Activated CD8-positive, alpha-beta T cell treated with anti-CD3 and anti-CD28 coated beads for 36 hours (primary cell): ENCODE data around the gene PCNX3. TPM values are rescaled to one million over a fixed set of nuclear protein-coding genes. Genes with fewer than 3 reads are reported as not detected.
A peak's percentile ranks its signal among the peaks of the same experiment; 100 is the strongest.

ENCODE experiments used
- ATAC-seq: fragments of 200-7000 bp; cut with Tn5 transposase; one replicate; pipeline ENCODE4 v1.10.0; 2021; ENCODE audit warnings: mild to moderate bottlenecking, moderate library complexity
- CTCF ChIA-PET: fragments of 350-600 bp; sonication (Branson Sonifier 250); formaldehyde crosslinking; loops from one replicate; lab custom pipeline; 2021; ENCODE audit warnings: antibody characterized with exemption; lab: Charles Lee
- POLR2A ChIA-PET: fragments of 350-600 bp; sonication (Branson Sonifier 250); formaldehyde crosslinking; loops from one replicate; lab custom pipeline; 2021; ENCODE audit warnings: antibody characterized with exemption; lab: Charles Lee
- DNase-seq: peaks from one replicate; pipeline ENCODE4 v3.0.0-alpha.2; 2020
- H3K27ac Mint-ChIP-seq: one replicate; pipeline ENCODE4 v1.8.0; 2021; ENCODE audit warnings: mild to moderate bottlenecking, mixed read lengths
- H3K27me3 Mint-ChIP-seq: one replicate; pipeline ENCODE4 v1.8.0; 2021; ENCODE audit warnings: mixed read lengths
- H3K36me3 Mint-ChIP-seq: one replicate; pipeline ENCODE4 v1.8.0; 2021; ENCODE audit warnings: low read depth, mixed read lengths
- H3K4me1 Mint-ChIP-seq: one replicate; pipeline ENCODE4 v1.8.0; 2021; ENCODE audit warnings: low read depth, mixed read lengths
- H3K4me3 Mint-ChIP-seq: one replicate; pipeline ENCODE4 v1.8.0; 2021; ENCODE audit warnings: mild to moderate bottlenecking, moderate library complexity, mixed read lengths
- H3K9me3 Mint-ChIP-seq: one replicate; pipeline ENCODE4 v1.8.0; 2021; ENCODE audit warnings: mixed read lengths
- intact Hi-C: fragments of 100-400 bp; cut with micrococcal nuclease; formaldehyde crosslinking; loops from one replicate; pipeline ENCODE4 v1.10.0; 2022
- total RNA-seq, 2 experiments: library from RNA; stranded (reverse); gene quantifications; one replicate each; pipeline ENCODE4 v1.2.3, GENCODE V29; 2021
- TF ChIP-seq, protein P1 (sequence below): fragments of 200-600 bp; IDR thresholded peaks from one replicate; pipeline ENCODE4 v1.8.0; 2022; ENCODE audit warnings: antibody characterized with exemption, mild to moderate bottlenecking

PCNX3 gene
- total RNA-seq, 2 experiments from 2014 or later, result 34.3 to 34.4 TPM

GRCh38 chr11:65616575-65617001, 1.0 kb downstream of the PCNX3 start:
- H3K36me3 Mint-ChIP-seq, result peaks cover 39% of the 10 kb centered on the region
- no peaks in the 10 kb centered on the region for H3K9me3 Mint-ChIP-seq
- peak overlapping the region; percentile 93 for H3K27ac Mint-ChIP-seq
- H3K4me1 Mint-ChIP-seq, result peaks cover 35% of the 10 kb centered on the region
- peak overlapping the region; percentile 93 for H3K4me3 Mint-ChIP-seq
- ATAC-seq (no peak), DNase-seq (peak; percentile 66)
- H3K27me3 Mint-ChIP-seq, result no peaks in the 10 kb centered on the region
- POLR2A ChIA-PET, result interaction anchor here (0.8 to 5.3 kb wide), 8 partner anchors 9 to 91 kb away, joined by 3 to 39 read pairs (median 4); partner anchors contain the start of genes SCYL1 and SIPA1
- intact Hi-C loops, result no loop called here
- CTCF ChIA-PET, result interaction anchor here (0.9 to 2.4 kb wide), 9 partner anchors 9 to 114 kb away, joined by 3 to 12 read pairs (median 3); partner anchors contain the start of gene ZNRD2
- TF ChIP-seq, protein P1, sequence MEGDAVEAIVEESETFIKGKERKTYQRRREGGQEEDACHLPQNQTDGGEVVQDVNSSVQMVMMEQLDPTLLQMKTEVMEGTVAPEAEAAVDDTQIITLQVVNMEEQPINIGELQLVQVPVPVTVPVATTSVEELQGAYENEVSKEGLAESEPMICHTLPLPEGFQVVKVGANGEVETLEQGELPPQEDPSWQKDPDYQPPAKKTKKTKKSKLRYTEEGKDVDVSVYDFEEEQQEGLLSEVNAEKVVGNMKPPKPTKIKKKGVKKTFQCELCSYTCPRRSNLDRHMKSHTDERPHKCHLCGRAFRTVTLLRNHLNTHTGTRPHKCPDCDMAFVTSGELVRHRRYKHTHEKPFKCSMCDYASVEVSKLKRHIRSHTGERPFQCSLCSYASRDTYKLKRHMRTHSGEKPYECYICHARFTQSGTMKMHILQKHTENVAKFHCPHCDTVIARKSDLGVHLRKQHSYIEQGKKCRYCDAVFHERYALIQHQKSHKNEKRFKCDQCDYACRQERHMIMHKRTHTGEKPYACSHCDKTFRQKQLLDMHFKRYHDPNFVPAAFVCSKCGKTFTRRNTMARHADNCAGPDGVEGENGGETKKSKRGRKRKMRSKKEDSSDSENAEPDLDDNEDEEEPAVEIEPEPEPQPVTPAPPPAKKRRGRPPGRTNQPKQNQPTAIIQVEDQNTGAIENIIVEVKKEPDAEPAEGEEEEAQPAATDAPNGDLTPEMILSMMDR, result no peak

- ATAC-seq (no peak), DNase-seq (no peak)
- H3K4me1 Mint-ChIP-seq, result peaks cover 31% of the 10 kb centered on the region
- peaks cover 38% of the 10 kb centered on the region for H3K36me3 Mint-ChIP-seq
- ChIA-PET CTCF (interaction anchor here (0.9 to 2.4 kb wide), 9 partner anchors 9 to 77 kb away, joined by 3 to 12 read pairs (median 4); partner anchors contain the start of gene ZNRD2), POLR2A (interaction anchor here (0.8 to 5.3 kb wide), 7 partner anchors 8 to 46 kb away, joined by 3 to 39 read pairs (median 4); partner anchors contain the start of gene SIPA1)
- H3K27ac Mint-ChIP-seq, result peak overlapping the region; percentile 93
- intact Hi-C loops, result no loop called here
- no peaks in the 10 kb centered on the region for H3K27me3 Mint-ChIP-seq
- no peaks in the 10 kb centered on the region for H3K9me3 Mint-ChIP-seq
- TF ChIP-seq, protein P1, result no peak
- peak overlapping the region; percentile 93 for H3K4me3 Mint-ChIP-seq
Observed at GRCh38 chr11:65617136-65617850, 1.7 kb downstream of the PCNX3 start.

DNA sequence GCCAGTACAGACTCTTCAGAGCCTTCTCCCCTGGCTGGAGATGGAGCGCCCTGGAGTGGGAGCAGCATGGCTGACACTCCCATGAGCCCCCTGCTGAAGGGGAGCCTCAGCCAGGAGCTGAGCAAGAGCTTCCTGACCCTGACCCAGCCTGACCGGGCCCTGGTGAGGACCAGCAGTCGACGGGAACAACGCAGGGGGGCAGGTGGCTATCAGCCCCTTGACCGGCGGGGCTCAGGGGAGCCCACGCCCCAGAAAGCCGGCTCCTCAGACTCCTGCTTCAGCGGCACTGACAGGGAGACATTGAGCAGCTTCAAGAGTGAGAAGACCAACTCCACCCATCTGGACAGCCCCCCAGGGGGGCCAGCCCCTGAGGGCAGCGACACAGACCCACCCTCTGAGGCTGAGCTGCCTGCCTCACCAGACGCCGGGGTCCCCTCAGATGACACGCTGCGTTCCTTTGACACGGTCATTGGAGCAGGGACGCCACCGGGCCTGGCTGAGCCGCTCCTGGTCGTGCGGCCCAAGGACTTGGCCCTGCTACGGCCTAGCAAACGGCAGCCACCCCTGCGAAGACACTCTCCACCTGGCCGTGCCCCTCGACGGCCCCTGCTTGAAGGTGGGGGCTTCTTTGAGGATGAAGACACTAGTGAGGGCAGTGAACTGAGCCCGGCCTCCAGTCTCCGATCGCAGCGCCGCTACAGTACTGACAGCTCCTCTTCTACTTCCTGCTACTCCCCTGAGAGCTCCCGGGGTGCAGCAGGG, 2.6 kb downstream of the PCNX3 start:
- ChIA-PET CTCF (interaction anchor here (1.2 to 2.4 kb wide), 3 partner anchors 8 to 15 kb away, joined by 3 to 12 read pairs (median 5); no protein-coding TSS in a partner anchor), POLR2A (interaction anchor here (0.7 to 5.3 kb wide), 5 partner anchors 11 to 41 kb away, joined by 4 to 39 read pairs (median 5); partner anchors contain the start of gene SIPA1)
- peak overlapping the region; percentile 74 for H3K27ac Mint-ChIP-seq
- TF ChIP-seq, protein P1, result no peak
- peak overlapping the region; percentile 93 for H3K4me3 Mint-ChIP-seq
- peaks cover 22% of the 10 kb centered on the region for H3K4me1 Mint-ChIP-seq
- intact Hi-C loops, result no loop called here
- no peak for DNase-seq
- H3K36me3 Mint-ChIP-seq, result peaks cover 34% of the 10 kb centered on the region
- H3K9me3 Mint-ChIP-seq, result no peaks in the 10 kb centered on the region
- H3K27me3 Mint-ChIP-seq, result no peaks in the 10 kb centered on the region
- no peak for ATAC-seq

DNA sequence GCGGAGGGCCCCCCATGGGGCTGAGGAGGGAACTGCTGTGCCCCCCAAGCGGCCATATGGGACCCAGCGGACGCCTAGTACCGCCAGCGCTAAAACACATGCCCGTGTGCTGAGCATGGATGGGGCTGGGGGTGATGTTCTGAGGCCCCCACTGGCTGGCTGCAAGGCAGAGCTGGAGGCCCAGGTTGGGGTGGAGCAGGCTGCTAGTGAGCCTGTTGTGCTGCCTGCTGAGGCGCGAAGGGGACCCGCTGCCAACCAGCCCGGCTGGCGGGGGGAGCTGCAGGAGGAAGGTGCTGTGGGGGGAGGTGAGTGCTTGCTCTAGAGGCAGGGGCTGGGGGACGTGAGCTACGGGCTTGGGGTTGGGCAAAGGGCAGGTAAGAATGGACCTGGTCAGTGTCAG, 3.2 kb downstream of the PCNX3 start:
- no peak overlapping the region for H3K4me3 Mint-ChIP-seq
- TF ChIP-seq, protein P1, result no peak
- no peaks in the 10 kb centered on the region for H3K27me3 Mint-ChIP-seq
- H3K9me3 Mint-ChIP-seq, result no peaks in the 10 kb centered on the region
- ChIA-PET POLR2A (interaction anchor here (0.7 to 5.3 kb wide), 4 partner anchors 12 to 35 kb away, joined by 3 to 39 read pairs (median 4); partner anchors contain the start of gene SIPA1), CTCF (interaction anchor here (1.4 kb wide), 1 partner anchor 14 kb away, joined by 5 read pairs; no protein-coding TSS in a partner anchor)
- peaks cover 35% of the 10 kb centered on the region for H3K36me3 Mint-ChIP-seq
- ATAC-seq (no peak), DNase-seq (no peak)
- intact Hi-C loops, result no loop called here
- peaks cover 21% of the 10 kb centered on the region for H3K4me1 Mint-ChIP-seq
- no peak overlapping the region for H3K27ac Mint-ChIP-seq
